ENCODE measurements around the gene U2AF2. TPM values are rescaled to one million over a fixed set of nuclear protein-coding genes. Genes with fewer than 3 reads are reported as not detected.
A peak's percentile ranks its signal among the peaks of the same experiment; 100 is the strongest.

Gene U2AF2
- polyA plus RNA-seq, 3 donors = 5.3 to 166 (median 5.4) TPM

DNA sequence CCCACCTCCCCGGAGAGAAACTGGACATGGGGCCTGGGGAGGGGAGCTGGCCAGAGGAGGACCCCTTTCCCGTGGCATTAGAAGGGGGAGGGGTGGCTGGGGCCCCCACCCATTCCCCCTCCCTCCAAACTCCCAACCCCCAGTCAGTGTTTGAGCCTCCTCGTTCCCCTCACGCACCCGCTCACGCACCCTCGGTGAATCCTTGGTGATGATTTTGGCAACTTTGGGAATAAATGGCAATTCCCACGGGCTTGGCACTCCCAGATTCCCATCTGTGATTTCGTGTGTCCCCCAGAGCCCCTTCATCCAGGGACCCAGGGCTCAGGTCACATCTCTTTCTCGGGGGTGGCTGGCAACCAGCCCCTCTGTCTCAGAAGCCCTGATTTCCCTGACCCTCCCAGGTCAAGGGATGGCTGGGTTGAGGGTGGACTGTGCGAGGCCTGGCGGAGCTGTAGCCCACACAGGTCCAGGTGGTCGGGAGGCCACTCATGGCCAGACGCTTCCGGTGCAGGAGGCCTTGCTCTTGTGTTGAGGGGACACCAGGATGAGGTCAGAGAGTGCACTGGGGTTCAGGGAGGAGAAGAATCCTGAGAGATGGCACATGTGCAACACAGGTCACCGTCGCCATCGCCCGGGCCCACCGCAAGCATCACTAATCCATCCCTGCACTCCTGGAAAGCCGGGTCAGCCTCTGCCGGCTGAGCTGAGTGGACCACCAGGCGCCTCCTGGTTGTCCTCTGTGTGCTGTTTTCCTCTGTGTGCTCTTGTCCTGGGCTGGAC, 40.9 kb downstream of the U2AF2 start:
- Mint-ChIP-seq H3K27ac (peak overlapping the region in 2 of 7 donors; percentile 42 to 56), H3K27me3 (ENCODE audit: low read depth in 3 of 3) (no peaks in the 10 kb centered on the region), H3K36me3 (peaks cover 71 to 94% of the 10 kb centered on the region in 2 donors), H3K4me3 (no peak overlapping the region), H3K9me3 (peaks cover 0 to 3% (median 0%) of the 10 kb centered on the region in 7 donors), H3K4me1 (no peaks in the 10 kb centered on the region)
- Histone ChIP-seq H3K4me1 (ENCODE audit: control insufficient read depth in 1 of 2, insufficient read depth in 2 of 2, low read length in 2 of 2) (no peaks in the 10 kb centered on the region), H3K27ac (ENCODE audit: low read depth in 1 of 2, low read length in 2 of 2) (no peak overlapping the region), H3K9ac (ENCODE audit: insufficient read depth, low read length, poor library complexity, severe bottlenecking) (no peak overlapping the region), H3K27me3 (ENCODE audit: control insufficient read depth in 2 of 2, insufficient read depth in 2 of 2, low read length in 2 of 2) (no peaks in the 10 kb centered on the region), H3K4me2 (replicated peaks; ENCODE audit: extremely low read depth, low read length, poor library complexity, severe bottlenecking) (no peak overlapping the region), H3K4me3 (replicated peaks in 1 of 3; ENCODE audit: low read depth in 2 of 3, low read length in 3 of 3) (no peak overlapping the region), H4K20me1 (ENCODE audit: insufficient read depth, low read length) (peaks cover 52% of the 10 kb centered on the region), H2AFZ (ENCODE audit: insufficient read depth, low read depth, low read length, poor library complexity, severe bottlenecking) (no peak overlapping the region), H3K79me2 (ENCODE audit: insufficient read depth, low read length) (no peaks in the 10 kb centered on the region), H3K9me3 (replicated peaks in 1 of 2; ENCODE audit: control insufficient read depth in 1 of 2, insufficient read depth in 1 of 2, low read length in 2 of 2) (no peaks in the 10 kb centered on the region), H3K36me3 (replicated peaks in 1 of 2; ENCODE audit: control insufficient read depth in 1 of 2, insufficient read depth in 2 of 2, low read length in 2 of 2) (peaks cover 78 to 95% of the 10 kb centered on the region in 2 donors)
- intact Hi-C loops (cut with micrococcal nuclease) = no loop called here
- TF ChIP-seq, protein P1, sequence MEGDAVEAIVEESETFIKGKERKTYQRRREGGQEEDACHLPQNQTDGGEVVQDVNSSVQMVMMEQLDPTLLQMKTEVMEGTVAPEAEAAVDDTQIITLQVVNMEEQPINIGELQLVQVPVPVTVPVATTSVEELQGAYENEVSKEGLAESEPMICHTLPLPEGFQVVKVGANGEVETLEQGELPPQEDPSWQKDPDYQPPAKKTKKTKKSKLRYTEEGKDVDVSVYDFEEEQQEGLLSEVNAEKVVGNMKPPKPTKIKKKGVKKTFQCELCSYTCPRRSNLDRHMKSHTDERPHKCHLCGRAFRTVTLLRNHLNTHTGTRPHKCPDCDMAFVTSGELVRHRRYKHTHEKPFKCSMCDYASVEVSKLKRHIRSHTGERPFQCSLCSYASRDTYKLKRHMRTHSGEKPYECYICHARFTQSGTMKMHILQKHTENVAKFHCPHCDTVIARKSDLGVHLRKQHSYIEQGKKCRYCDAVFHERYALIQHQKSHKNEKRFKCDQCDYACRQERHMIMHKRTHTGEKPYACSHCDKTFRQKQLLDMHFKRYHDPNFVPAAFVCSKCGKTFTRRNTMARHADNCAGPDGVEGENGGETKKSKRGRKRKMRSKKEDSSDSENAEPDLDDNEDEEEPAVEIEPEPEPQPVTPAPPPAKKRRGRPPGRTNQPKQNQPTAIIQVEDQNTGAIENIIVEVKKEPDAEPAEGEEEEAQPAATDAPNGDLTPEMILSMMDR (IDR thresholded peaks at IDR 0.05) = no peak
- 98% methylated on average over 11 of the region's 23 CpGs for WGBS (ENCODE audit: insufficient coverage)
- no peak for DNase-seq

DNA sequence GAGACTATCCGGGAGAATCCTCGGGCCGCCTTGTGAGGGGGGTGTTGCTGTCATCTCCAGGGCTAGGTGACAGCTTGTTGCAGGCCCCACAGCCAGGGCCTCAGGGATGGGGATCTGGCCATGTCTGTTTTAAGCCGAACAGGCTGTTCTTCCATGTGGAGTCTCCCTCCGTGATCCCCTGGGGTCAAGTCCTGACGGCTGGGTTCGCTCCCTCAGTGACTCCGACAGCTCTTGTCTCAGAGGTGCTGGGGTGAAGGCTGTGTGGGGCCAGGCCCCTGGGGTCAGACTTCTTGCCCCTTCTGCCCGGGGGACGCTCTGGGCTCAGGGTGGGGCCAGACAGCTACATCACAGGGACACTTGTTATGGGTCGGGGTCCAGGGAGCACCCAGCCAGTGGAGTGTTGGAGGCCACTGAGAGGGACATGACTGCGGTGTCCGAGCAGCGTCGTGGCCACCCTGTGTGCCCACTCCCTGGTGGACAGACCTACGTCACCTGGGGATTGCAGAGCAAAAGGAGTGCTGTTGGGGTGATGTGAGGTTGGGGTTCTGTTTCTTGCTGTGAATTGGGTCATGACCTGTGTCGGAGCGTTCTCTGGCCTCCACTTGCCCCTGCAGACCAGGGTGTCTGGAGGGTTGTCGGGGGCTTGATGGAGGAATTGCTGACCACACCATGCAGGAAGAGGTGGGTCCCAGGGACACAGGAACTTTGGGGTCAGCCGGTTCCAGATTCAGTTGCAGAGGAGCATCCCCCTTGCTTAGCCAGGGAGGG, 41.6 kb downstream of the U2AF2 start:
- Mint-ChIP-seq H3K27me3 (ENCODE audit: low read depth in 3 of 3) (no peaks in the 10 kb centered on the region), H3K4me1 (no peaks in the 10 kb centered on the region), H3K36me3 (peaks cover 67 to 90% of the 10 kb centered on the region in 2 donors), H3K9me3 (peaks cover 0 to 3% (median 0%) of the 10 kb centered on the region in 7 donors), H3K4me3 (no peak overlapping the region), H3K27ac (peak overlapping the region in 3 of 7 donors; percentile 46 to 63 (median 54))
- Histone ChIP-seq H3K36me3 (replicated peaks in 1 of 2; ENCODE audit: control insufficient read depth in 1 of 2, insufficient read depth in 2 of 2, low read length in 2 of 2) (peaks cover 73 to 90% of the 10 kb centered on the region in 2 donors), H4K20me1 (ENCODE audit: insufficient read depth, low read length) (peaks cover 44% of the 10 kb centered on the region), H3K27me3 (ENCODE audit: control insufficient read depth in 2 of 2, insufficient read depth in 2 of 2, low read length in 2 of 2) (no peaks in the 10 kb centered on the region), H3K9ac (ENCODE audit: insufficient read depth, low read length, poor library complexity, severe bottlenecking) (no peak overlapping the region), H3K79me2 (ENCODE audit: insufficient read depth, low read length) (no peaks in the 10 kb centered on the region), H3K27ac (ENCODE audit: low read depth in 1 of 2, low read length in 2 of 2) (peak overlapping the region in 1 of 2 donors; percentile 14), H3K4me2 (replicated peaks; ENCODE audit: extremely low read depth, low read length, poor library complexity, severe bottlenecking) (no peak overlapping the region), H3K4me3 (replicated peaks in 1 of 3; ENCODE audit: low read depth in 2 of 3, low read length in 3 of 3) (no peak overlapping the region), H3K9me3 (replicated peaks in 1 of 2; ENCODE audit: control insufficient read depth in 1 of 2, insufficient read depth in 1 of 2, low read length in 2 of 2) (no peaks in the 10 kb centered on the region), H3K4me1 (ENCODE audit: control insufficient read depth in 1 of 2, insufficient read depth in 2 of 2, low read length in 2 of 2) (no peaks in the 10 kb centered on the region), H2AFZ (ENCODE audit: insufficient read depth, low read depth, low read length, poor library complexity, severe bottlenecking) (no peak overlapping the region)
- intact Hi-C loops (cut with micrococcal nuclease) = no loop called here
- TF ChIP-seq, protein P1 (IDR thresholded peaks at IDR 0.05) = no peak
- 96% methylated on average over 20 of the region's 20 CpGs for WGBS (ENCODE audit: insufficient coverage)
- no peak for DNase-seq

Measured in CD14-positive monocyte (primary cell).